ENCODE results near the gene STPG2.

The STPG2 gene

GRCh38 chr4:98143001-98143899 lies at the start of gene STPG2:
Gene STPG2, minus strand, starts transcription at chr4:98143476.
- peak; percentile 79 for DNase-seq

DNA sequence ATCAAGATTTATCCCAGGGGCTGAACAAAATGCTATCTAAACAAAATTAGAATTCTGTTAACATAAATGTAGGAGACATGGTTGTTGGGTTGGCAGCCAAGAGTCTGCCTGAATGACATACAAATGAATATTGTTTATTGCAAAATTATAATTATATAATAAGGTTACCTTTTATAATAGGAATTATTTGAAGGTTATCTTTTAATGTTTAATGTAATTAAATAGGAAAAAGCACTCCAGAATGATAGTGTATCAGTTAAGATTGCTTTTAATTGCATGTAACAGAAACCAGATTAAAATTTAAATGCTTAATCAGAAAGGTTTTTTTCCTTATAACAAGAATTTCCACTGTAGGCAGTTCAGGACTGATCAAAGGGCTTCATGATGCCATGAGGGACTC lies 42.0 kb upstream of the STPG2 start:
- DNase-seq, result no peak

GRCh38 chr4:98181809-98182208 lies 38.5 kb upstream of the STPG2 start:
- no peak for DNase-seq

GRCh38 chr4:98179951-98180350 lies 36.7 kb upstream of the STPG2 start:
- DNase-seq, result no peak

DNA sequence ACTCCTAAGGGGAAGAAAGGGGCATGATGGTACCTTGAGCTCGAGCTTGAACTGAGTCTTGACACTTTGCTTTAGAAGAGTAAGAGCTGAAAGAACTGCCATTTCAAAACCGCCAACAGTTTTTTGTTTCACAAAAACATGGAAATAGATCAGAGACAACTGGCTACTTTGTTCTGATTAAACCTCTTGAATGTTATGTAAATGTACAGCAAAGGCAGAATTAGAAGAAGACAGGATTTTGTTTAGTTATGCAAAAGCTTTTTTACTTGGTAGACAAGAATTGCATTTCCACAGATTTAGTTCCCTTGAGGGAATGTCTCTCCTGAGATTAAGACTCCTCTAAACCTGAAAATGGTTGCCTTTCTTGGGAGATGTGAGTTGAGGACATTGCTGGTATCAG lies 33.3 kb upstream of the STPG2 start:
- no peak for DNase-seq

GRCh38 chr4:98170035-98170434 lies 26.8 kb upstream of the STPG2 start:
- no peak for DNase-seq

DNA sequence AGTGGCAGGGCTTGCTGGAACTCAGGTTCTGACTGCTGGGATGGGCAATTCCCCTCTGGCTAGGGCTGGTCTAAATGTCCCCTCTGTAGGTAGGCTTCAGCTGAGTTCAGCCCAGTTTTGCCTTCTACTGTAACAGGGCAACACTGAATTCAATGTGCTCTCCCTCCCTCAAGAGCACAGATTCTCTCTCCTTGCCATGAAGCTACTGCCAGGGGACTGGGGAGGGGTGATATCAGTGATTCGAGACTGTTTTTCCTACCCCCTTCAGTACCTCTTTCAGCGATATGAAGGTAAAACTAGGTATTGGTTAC lies 23.4 kb upstream of the STPG2 start:
- DNase-seq, result no peak

DNA sequence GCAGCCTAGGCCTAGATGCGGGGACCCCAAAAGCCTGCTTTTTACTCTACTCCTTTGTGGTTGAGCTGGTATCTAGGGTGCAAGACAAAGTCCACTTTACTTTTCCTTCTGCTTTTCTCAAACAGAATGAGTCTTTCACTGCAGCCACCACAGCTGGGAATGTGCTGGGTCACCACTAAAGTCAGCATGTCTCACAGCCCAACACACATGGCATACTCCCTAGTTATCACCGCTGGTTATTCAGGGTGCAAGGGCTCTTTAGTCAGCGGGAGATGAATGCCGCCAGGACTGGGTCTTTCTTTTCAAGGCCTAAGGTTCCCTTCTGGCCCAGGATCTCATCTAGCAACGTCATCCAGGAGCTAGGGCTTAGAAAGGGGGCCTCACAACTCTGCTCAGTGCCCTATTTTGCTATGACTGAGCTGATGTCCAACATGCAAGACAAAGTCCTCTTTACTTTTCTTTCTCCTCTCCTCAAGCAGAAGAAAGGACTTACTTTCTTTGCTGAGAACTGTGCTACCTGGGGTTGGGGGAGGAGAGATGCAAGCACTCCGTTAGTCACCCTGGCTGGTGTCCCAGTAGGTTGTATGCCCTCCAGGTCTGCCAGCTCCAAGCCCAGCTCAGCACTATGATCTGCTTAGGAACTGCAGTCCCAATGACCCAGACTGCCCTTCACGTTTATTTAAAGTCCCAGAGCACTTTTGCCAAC lies 22.9 kb upstream of the STPG2 start:
- no peak for DNase-seq

DNA sequence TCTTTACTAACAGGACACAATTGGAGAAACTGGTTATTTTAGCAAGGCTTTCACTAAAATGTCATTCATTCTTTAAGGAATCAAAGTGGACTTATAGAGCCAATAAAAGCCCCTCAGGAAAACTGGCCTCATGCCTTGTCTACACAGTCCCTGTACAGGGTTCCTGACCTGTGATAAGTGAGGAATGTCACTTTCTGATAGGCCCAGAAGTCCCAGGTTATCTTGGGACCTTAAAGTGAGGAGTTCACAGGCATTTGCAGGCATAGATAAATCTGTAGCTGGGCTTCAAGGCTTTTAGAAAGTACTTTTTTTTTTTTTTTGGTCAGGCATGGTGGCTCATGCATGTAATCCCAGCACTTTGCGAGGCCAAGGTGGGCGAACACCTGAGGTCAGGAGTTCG lies 19.4 kb upstream of the STPG2 start:
- DNase-seq, result no peak

DNA sequence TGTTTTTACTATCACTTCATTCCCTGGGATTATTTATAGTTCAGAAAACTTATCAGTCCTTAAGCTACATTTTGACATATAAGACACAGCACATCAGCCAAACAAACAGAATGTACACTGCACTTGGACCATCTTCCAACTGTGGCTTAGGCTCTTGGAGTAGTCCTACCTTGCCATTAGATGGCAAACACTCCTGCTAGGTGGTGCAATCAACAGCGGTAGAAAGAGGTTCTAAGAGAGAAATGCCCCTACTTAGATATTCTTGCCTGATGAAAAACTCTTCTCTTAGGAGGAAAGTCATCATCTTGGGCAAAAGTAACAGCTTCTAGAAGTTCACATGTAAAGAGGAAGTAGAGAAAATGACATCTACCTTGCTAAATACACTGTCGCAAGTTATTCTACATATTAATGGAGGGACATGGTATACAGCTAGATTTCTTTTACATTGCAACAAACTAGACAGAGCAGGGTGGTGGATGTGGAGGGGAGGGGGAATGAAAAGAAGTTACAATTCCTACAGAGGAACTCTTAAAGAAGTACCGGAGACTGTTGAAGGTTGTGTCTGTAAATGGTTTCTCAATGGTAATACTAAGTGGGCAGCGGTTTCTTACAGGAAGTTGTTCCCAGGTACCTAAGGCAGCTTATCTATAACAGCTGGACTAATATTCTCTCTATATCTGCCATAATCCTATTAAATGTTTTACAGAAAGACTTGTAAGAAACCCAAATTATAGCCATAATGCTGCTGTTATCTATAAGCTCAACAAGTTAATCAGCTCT lies 8.1 kb upstream of the STPG2 start:
- no peak for DNase-seq

DNA sequence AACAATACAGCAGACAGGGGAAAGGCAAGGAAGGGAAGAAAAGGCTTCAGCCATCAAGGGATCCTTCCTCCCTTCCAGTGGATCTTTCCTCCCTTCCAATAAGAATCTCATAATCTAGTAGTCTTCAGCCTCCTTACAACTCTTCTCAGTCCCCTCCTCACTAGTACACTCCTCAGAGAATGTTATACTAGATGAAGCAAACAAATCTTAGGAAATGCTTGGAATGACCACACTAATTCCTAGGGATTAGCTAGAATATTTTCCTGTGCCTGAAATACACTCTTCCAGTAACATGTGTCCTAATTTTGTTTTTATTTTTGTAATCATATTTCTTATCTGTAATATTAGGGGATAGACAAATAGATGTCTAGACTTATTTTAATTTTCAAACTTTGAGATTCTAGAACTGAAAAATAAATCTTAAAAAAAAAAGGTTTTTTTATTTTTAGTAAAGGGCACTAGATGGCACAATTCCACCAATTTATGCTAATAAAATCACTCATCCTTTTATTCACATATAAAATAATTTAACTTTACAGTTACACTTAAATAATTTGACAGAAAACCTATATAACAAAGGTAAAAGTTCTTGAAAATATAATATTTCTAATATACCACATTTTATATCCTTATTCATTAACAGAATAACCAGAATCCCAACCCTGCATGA lies 7.0 kb upstream of the STPG2 start:
- DNase-seq, result no peak

GRCh38 chr4:98148856-98149255 lies 5.6 kb upstream of the STPG2 start:
- no peak for DNase-seq

DNA sequence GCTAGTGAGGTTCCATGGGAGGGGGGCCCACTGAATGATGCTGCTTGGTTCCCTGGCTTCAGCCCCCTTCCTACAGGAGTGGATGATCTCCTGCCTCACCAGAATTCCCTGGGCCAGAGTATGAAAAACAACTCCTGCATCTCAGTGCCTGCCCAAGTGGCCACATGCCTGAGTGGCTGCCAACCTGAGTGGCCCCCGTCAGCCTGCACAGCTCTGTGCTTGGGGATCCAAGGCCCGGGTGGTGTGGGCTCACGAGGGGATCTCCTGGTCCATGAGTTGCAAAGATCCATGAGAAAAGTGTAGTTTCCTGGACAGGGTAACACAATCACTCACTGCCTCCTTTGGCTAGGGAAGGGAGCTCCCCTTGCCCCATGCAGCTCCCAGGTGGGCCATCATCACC lies 17.1 kb downstream of the STPG2 start:
- no peak for DNase-seq

GRCh38 chr4:98125585-98125984 lies 17.7 kb downstream of the STPG2 start:
- DNase-seq, result no peak

- no peak for DNase-seq
Observed at GRCh38 chr4:98117363-98117762, 25.9 kb downstream of the STPG2 start.

- DNase-seq, result peak; percentile 22
Observed at GRCh38 chr4:98113012-98113411, 30.3 kb downstream of the STPG2 start.

- DNase-seq, result no peak
Observed at GRCh38 chr4:98110929-98111328, 32.3 kb downstream of the STPG2 start.

- peak; percentile 63 for DNase-seq
Observed at GRCh38 chr4:98110214-98110613, 33.1 kb downstream of the STPG2 start.

DNA sequence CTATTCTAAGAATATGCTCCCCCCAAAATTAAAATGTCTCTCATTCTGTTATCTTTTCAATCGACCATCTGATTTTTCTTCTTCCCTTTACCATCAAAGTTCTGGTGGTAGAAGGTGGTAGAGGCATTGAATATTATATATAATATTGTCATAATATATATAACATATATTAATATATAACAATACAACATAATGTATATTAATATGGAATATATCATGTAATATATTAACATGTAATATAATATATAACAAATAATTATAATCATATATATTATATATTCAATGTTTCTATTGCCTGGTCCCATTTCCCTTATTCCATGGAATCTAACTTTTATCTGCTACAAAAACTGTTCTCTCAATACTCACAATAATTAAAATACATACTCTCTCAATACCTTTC lies 40.6 kb downstream of the STPG2 start:
- no peak for DNase-seq

DNA sequence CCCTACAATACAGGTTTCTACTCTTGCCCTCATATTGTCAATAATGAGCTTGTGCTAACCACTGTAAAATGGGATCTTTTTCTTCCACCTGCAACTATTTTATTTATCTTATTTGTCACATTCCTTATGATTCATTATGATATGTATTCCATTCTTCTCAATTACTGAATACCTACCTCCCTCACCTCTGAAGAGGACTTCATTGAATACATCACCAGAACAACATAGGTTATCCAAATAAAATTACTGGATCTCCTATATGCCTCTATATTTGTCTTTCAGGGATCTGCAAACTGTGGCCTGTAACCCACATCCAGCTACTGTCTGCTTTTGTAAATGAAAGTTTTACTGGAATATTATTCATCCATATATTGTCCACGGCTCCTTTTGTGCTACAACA lies 41.3 kb downstream of the STPG2 start:
- no peak for DNase-seq

DNA sequence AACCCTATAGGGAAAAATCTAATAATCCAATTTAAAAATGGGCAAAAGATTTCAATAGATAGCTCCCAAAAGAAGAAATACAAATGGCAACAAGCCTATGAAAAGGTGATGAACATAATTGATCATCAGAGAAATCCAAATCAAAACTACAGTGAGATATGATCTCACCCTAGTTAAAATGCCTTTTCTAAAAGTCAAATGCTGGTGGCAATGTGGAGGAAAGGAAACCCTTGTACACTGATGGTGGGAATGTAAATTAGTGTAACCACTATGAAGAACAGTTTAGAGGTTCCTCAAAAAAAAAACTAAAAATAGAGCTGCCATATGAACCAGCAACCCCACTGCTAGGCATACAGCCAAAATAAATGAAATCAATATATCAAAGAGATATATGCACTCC lies 44.5 kb downstream of the STPG2 start:
- no peak for DNase-seq

DNA sequence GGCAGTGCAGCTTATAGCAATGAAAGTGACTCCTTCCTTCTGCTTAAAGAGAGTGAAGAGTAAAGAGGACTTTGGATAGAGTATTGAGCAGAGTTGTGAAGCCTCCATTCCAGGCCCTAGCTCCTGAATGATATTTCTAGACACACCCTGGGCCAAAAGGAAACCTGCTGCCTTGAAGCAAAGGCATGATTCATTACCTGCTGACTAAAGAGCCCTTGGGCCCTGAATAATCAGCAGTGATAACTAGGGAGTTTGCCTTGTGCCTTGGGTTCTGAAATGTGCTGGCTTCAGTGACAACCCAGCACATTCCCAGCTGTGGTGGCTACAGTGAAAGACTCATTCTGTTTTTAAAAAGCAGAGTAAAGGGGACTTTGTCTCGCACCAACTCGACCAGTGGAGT lies 49.2 kb downstream of the STPG2 start:
- no peak for DNase-seq

DNA sequence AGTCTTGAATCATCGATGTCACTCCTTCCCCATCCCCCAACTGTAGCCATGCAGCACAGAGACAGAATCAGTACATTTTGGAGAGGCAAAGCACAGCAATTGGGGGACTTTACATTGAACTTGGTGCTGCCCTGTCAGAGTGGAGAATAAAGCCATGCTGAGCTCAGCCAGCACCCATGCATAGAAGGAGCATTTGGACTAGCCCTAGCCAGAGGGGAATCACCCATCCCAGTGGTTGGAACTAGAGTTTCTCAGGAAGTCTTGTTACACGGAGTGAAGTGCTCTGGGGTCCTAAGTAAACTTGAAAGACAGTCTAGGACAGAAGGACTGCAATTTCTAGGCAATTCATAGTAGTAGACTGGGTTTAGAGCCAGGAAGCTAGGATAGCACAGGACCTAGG lies 49.6 kb downstream of the STPG2 start:
- DNase-seq, result no peak

All from NCI-H2171 (cell line).